ENCODE measurements around the gene PIAS2. TPM values are rescaled to one million over a fixed set of nuclear protein-coding genes. Genes with fewer than 3 reads are reported as not detected.

Gene PIAS2
- polyA plus RNA-seq, 1 donor (not counting 4 experiments of a cell fraction or from before 2014, with no cell fraction given) = 11.4 TPM

DNA sequence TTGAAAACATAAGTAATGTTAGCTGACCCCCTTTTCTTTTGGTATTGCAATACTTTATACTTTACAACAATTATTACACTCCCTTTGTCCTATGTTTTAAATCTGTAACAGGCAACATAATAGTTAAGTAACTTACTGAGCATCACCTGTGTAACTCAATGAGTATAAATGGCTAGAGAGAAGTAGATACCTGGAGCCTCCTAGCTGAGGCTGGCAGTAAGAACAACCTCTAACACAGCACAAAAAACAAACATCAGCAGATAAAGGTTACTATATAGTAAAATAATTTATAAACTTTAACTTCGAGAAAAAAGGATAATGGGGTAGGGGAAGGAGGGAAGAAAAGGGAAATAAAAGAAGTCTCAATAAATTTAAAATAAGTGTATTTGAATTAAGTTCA is 87.4 kb downstream of the PIAS2 start:
- no peak overlapping the region for H2AFZ ChIP-seq (ENCODE audit: control insufficient read depth, low read length)
- H3K9me3 ChIP-seq (ENCODE audit: control insufficient read depth, low read depth, low read length) = no peaks in the 10 kb centered on the region
- H3K9me1 ChIP-seq (ENCODE audit: control insufficient read depth, extremely low read depth, insufficient read depth, low read length) = no peaks in the 10 kb centered on the region
- H3K9ac ChIP-seq (ENCODE audit: control insufficient read depth, extremely low read depth, insufficient read depth, low read length) = no peak overlapping the region
- no peak overlapping the region for H3K4me3 ChIP-seq (ENCODE audit: control insufficient read depth in 2 of 3, extremely low read depth in 1 of 3, insufficient read depth in 2 of 3, low read depth in 1 of 3, low read length in 3 of 3)
- no peaks in the 10 kb centered on the region for H3K27me3 ChIP-seq (ENCODE audit: control insufficient read depth, extremely low read depth, insufficient read depth, low read length)
- H3K4me2 ChIP-seq (ENCODE audit: control insufficient read depth, extremely low read depth, insufficient read depth, low read depth, low read length) = no peak overlapping the region
- no peak overlapping the region for H3K27ac ChIP-seq (ENCODE audit: control insufficient read depth, insufficient read depth, low read length)
- peaks cover 3 to 5% of the 10 kb centered on the region in 2 experiments for H3K36me3 ChIP-seq (ENCODE audit: control insufficient read depth in 2 of 2, extremely low read depth in 1 of 2, insufficient read depth in 2 of 2, low read length in 2 of 2)
- no peak for TF ChIP-seq EZH2 (IDR thresholded peaks at IDR 0.05; ENCODE audit: low read length)
- DNase-seq (ENCODE audit: low read depth, low spot score) (no peak), FAIRE-seq (no peak)
- no peaks in the 10 kb centered on the region for H4K20me1 ChIP-seq (ENCODE audit: control insufficient read depth, extremely low read depth, insufficient read depth, low read length)
- dilution Hi-C loops (cut with MboI; ENCODE audit: extremely low pct_ligation_motif_present, low sequenced_read_pairs) = no loop called here
- H3K4me1 ChIP-seq (ENCODE audit: control insufficient read depth, extremely low read depth, insufficient read depth, low read length) = no peaks in the 10 kb centered on the region
- no peaks in the 10 kb centered on the region for H3K79me2 ChIP-seq (ENCODE audit: control insufficient read depth, insufficient read depth, low read length)

DNA sequence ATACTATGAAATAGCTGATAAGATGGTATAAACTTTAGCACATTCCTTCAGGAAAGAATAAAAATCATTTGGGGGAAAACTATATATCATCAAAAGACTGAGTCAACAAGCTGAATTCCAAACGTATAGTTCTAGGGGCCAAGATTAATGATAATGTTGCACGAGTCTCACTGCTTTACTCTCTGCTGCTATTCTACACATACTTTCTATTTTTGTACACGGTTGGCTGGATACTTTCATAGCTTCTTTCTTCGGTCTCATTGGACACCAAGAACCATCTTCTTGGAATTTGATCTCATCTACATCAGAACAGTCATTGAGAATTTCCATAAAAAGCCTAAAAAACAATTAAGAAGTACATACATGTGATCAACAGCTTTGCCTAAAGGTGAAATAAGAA is 87.8 kb downstream of the PIAS2 start:
- H3K4me2 ChIP-seq (ENCODE audit: control insufficient read depth, extremely low read depth, insufficient read depth, low read depth, low read length) = no peak overlapping the region
- no peaks in the 10 kb centered on the region for H3K9me3 ChIP-seq (ENCODE audit: control insufficient read depth, low read depth, low read length)
- TF ChIP-seq, protein P1, sequence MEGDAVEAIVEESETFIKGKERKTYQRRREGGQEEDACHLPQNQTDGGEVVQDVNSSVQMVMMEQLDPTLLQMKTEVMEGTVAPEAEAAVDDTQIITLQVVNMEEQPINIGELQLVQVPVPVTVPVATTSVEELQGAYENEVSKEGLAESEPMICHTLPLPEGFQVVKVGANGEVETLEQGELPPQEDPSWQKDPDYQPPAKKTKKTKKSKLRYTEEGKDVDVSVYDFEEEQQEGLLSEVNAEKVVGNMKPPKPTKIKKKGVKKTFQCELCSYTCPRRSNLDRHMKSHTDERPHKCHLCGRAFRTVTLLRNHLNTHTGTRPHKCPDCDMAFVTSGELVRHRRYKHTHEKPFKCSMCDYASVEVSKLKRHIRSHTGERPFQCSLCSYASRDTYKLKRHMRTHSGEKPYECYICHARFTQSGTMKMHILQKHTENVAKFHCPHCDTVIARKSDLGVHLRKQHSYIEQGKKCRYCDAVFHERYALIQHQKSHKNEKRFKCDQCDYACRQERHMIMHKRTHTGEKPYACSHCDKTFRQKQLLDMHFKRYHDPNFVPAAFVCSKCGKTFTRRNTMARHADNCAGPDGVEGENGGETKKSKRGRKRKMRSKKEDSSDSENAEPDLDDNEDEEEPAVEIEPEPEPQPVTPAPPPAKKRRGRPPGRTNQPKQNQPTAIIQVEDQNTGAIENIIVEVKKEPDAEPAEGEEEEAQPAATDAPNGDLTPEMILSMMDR (optimal IDR thresholded peaks at IDR 0.05 in 1 of 3, IDR thresholded peaks at IDR 0.05 in 1 of 3, conservative IDR thresholded peaks at IDR 0.05 in 1 of 3; ENCODE audit: extremely low read depth in 1 of 3, insufficient read depth in 2 of 3, low read length in 3 of 3) = no peak
- TF ChIP-seq EZH2 (IDR thresholded peaks at IDR 0.05; ENCODE audit: low read length) = no peak
- H3K4me3 ChIP-seq (ENCODE audit: control insufficient read depth in 2 of 3, extremely low read depth in 1 of 3, insufficient read depth in 2 of 3, low read depth in 1 of 3, low read length in 3 of 3) = no peak overlapping the region
- H3K79me2 ChIP-seq (ENCODE audit: control insufficient read depth, insufficient read depth, low read length) = no peaks in the 10 kb centered on the region
- H2AFZ ChIP-seq (ENCODE audit: control insufficient read depth, low read length) = no peak overlapping the region
- DNase-seq (ENCODE audit: low read depth, low spot score) (no peak), FAIRE-seq (no peak)
- no peaks in the 10 kb centered on the region for H3K27me3 ChIP-seq (ENCODE audit: control insufficient read depth, extremely low read depth, insufficient read depth, low read length)
- peaks cover 3 to 5% of the 10 kb centered on the region in 2 experiments for H3K36me3 ChIP-seq (ENCODE audit: control insufficient read depth in 2 of 2, extremely low read depth in 1 of 2, insufficient read depth in 2 of 2, low read length in 2 of 2)
- no peaks in the 10 kb centered on the region for H3K9me1 ChIP-seq (ENCODE audit: control insufficient read depth, extremely low read depth, insufficient read depth, low read length)
- dilution Hi-C loops (cut with MboI; ENCODE audit: extremely low pct_ligation_motif_present, low sequenced_read_pairs) = no loop called here
- no peak overlapping the region for H3K27ac ChIP-seq (ENCODE audit: control insufficient read depth, insufficient read depth, low read length)
- no peaks in the 10 kb centered on the region for H4K20me1 ChIP-seq (ENCODE audit: control insufficient read depth, extremely low read depth, insufficient read depth, low read length)
- H3K9ac ChIP-seq (ENCODE audit: control insufficient read depth, extremely low read depth, insufficient read depth, low read length) = no peak overlapping the region
- H3K4me1 ChIP-seq (ENCODE audit: control insufficient read depth, extremely low read depth, insufficient read depth, low read length) = no peaks in the 10 kb centered on the region

Measured in keratinocyte (primary cell).